Measurements from ENCODE around the gene INO80.
"Not testable (repeated sequence)": the region's sequence is repeated elsewhere in the genome, so short reads cannot be mapped to it uniquely, and the experiment has no call there.

The INO80 gene

DNA sequence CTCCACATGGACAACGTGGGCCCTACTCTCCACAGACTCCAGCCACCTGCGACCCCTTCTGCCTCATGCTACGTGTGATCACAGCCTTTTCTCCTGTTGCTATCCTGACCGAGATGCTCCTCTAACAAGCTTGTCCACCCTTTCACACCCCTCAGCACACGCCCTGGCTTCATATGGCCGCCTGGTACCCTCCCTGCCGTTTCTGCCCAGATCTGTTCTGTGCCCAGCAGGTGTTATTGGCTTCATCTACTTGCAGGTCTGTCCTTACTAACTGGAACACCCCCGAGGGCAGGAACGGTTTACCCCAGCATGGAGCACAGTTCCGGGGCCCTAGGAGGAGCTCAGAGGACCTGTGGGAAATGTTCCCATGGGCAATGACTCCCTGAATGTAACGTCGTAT is 152.9 kb downstream of the INO80 start:
- no peaks in the 10 kb centered on the region for H3K79me2 ChIP-seq (ENCODE audit: low read length)
- no peaks in the 10 kb centered on the region for H3K27me3 ChIP-seq (ENCODE audit: low read depth, low read length)
- H3K4me3 ChIP-seq (ENCODE audit: low read length) = no peak overlapping the region
- H3K4me2 ChIP-seq (ENCODE audit: low read length) = no peak overlapping the region
- no peak overlapping the region for H3K27ac ChIP-seq (ENCODE audit: low read length)
- no peaks in the 10 kb centered on the region for H3K36me3 ChIP-seq (replicated peaks; ENCODE audit: low read depth, low read length)
- H2AFZ ChIP-seq (ENCODE audit: low read depth, low read length) = no peak overlapping the region
- H3K9ac ChIP-seq (ENCODE audit: low read length) = no peak overlapping the region
- H3K4me1 ChIP-seq (ENCODE audit: low read length) = no peaks in the 10 kb centered on the region
- no peaks in the 10 kb centered on the region for H4K20me1 ChIP-seq (ENCODE audit: insufficient read depth, low read length)
- no peaks in the 10 kb centered on the region for H3K9me3 ChIP-seq (ENCODE audit: insufficient read depth, low read length)
- TF ChIP-seq, protein P1, sequence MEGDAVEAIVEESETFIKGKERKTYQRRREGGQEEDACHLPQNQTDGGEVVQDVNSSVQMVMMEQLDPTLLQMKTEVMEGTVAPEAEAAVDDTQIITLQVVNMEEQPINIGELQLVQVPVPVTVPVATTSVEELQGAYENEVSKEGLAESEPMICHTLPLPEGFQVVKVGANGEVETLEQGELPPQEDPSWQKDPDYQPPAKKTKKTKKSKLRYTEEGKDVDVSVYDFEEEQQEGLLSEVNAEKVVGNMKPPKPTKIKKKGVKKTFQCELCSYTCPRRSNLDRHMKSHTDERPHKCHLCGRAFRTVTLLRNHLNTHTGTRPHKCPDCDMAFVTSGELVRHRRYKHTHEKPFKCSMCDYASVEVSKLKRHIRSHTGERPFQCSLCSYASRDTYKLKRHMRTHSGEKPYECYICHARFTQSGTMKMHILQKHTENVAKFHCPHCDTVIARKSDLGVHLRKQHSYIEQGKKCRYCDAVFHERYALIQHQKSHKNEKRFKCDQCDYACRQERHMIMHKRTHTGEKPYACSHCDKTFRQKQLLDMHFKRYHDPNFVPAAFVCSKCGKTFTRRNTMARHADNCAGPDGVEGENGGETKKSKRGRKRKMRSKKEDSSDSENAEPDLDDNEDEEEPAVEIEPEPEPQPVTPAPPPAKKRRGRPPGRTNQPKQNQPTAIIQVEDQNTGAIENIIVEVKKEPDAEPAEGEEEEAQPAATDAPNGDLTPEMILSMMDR (IDR thresholded peaks at IDR 0.05; ENCODE audit: low read depth, low read length) = no peak
- TF ChIP-seq EZH2phosphoT487 (IDR thresholded peaks at IDR 0.05; ENCODE audit: low read depth) = no peak

DNA sequence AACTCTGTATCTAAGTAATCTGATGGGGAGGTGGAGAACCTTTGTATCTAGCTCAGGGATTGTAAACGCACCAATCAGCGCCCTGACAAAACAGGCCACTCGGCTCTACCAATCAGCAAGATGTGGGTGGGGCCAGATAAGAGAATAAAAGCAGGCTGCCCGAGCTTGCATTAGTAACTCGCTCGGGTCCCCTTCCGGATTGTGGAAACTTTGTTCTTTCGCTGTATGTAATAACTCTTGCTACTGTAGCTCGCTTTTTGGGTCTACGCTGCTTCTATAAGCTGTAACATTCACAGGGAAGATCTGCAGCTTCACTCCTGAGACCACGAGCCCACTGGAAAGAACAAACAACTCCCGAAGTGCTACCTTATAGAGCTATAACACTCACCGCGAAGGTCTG is 153.8 kb downstream of the INO80 start:
- not testable (repeated sequence) for H4K20me1 ChIP-seq (ENCODE audit: insufficient read depth, low read length); H3K4me3 ChIP-seq (ENCODE audit: low read length); H3K4me2 ChIP-seq (ENCODE audit: low read length); H3K27me3 ChIP-seq (ENCODE audit: low read depth, low read length); H3K36me3 ChIP-seq (replicated peaks; ENCODE audit: low read depth, low read length); H2AFZ ChIP-seq (ENCODE audit: low read depth, low read length); H3K9me3 ChIP-seq (ENCODE audit: insufficient read depth, low read length); H3K27ac ChIP-seq (ENCODE audit: low read length); H3K79me2 ChIP-seq (ENCODE audit: low read length); H3K4me1 ChIP-seq (ENCODE audit: low read length); H3K9ac ChIP-seq (ENCODE audit: low read length)

DNA sequence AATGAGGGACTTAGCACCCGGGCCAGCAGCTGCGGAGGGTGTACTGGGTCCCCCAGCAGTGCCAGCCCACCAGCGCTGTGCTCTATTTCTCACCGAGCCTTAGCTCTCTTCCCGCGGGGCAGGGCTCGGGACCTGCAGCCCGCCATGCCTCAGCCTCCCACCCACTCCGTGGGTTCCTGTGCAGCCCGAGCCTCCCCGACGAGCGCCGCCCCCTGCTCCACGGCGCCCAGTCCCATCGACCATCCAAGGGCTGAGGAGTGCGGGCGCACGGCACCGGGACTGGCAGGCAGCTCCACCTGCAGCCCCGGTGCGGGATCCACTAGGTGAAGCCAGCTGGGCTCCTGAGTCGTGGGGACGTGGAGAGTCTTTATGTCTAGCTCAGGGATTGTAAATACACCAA is 154.3 kb downstream of the INO80 start:
- H3K4me2 ChIP-seq (ENCODE audit: low read length); H3K27ac ChIP-seq (ENCODE audit: low read length); H3K4me1 ChIP-seq (ENCODE audit: low read length); H3K36me3 ChIP-seq (replicated peaks; ENCODE audit: low read depth, low read length); H3K9ac ChIP-seq (ENCODE audit: low read length); H3K27me3 ChIP-seq (ENCODE audit: low read depth, low read length); H3K79me2 ChIP-seq (ENCODE audit: low read length); H4K20me1 ChIP-seq (ENCODE audit: insufficient read depth, low read length); H3K9me3 ChIP-seq (ENCODE audit: insufficient read depth, low read length); H3K4me3 ChIP-seq (ENCODE audit: low read length); H2AFZ ChIP-seq (ENCODE audit: low read depth, low read length): not testable (repeated sequence)

DNA sequence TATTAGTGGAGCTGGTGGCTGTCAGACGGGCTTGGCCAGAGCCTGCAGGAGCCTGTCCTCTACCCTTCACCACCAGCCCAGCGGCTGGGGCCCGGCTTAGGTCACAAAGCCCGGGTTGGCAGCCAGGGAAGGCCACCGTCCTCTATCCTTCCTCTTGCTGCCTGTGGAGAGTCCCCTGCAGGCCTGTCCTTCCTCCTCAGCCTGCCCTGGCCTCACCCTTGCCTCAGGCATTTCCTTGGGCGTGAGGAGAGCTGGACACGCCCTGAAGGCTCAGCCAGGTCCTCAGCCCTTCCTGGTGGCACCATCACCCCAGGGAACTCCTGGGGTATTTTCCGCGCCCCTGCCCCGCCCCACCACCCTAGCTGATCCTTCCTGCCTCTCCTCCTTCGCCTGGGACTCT is 155.2 kb downstream of the INO80 start:
- Histone ChIP-seq H3K4me1 (ENCODE audit: low read length) (no peaks in the 10 kb centered on the region), H3K9ac (ENCODE audit: low read length) (no peak overlapping the region), H3K4me2 (ENCODE audit: low read length) (no peak overlapping the region), H3K27me3 (ENCODE audit: low read depth, low read length) (no peaks in the 10 kb centered on the region), H3K36me3 (replicated peaks; ENCODE audit: low read depth, low read length) (no peaks in the 10 kb centered on the region), H3K27ac (ENCODE audit: low read length) (no peak overlapping the region), H3K9me3 (ENCODE audit: insufficient read depth, low read length) (no peaks in the 10 kb centered on the region), H3K79me2 (ENCODE audit: low read length) (no peaks in the 10 kb centered on the region), H2AFZ (ENCODE audit: low read depth, low read length) (no peak overlapping the region), H4K20me1 (ENCODE audit: insufficient read depth, low read length) (no peaks in the 10 kb centered on the region), H3K4me3 (ENCODE audit: low read length) (no peak overlapping the region)
- TF ChIP-seq EZH2phosphoT487 (IDR thresholded peaks at IDR 0.05; ENCODE audit: low read depth) = no peak
- TF ChIP-seq, protein P1 (IDR thresholded peaks at IDR 0.05; ENCODE audit: low read depth, low read length) = no peak

DNA sequence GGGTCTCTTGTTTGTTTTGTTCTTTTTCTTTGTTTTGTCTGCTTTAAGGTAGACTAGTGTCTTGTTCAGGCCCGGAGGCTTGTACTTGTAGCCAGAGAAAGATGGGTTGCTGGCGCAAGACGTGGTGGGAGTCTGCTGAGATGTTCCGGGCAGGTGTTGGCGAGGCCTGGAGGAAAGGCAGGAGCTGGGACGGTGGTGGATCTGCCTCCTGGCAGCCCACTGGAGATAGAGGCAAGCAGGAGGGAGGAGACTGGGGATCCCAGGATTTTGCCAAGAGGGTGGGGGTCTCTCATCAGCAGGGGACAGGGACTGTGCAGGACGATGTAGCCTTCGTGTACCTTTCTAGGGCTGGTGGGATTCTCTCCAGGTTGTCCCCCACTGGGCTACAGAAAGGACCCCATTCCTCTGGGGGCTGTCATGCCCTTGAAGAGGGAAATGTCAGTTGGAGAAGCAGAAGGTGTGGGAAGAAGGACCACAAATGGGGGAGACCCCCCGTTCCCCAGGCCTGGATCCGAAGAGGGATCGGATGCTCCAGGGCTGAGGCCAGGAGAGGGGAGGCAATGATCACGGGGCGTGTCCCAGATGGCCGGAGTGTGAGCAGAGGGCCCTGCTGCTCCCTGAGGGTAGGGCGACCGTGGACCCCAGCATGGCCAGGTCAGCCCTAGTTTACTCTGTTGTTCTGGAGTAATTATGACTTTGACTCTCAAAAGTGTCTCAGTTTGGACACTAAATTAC is 155.8 kb downstream of the INO80 start:
- Histone ChIP-seq H3K4me2 (ENCODE audit: low read length) (no peak overlapping the region), H3K4me1 (ENCODE audit: low read length) (no peaks in the 10 kb centered on the region), H3K36me3 (replicated peaks; ENCODE audit: low read depth, low read length) (peaks cover 3% of the 10 kb centered on the region), H3K27me3 (ENCODE audit: low read depth, low read length) (no peaks in the 10 kb centered on the region), H3K9me3 (ENCODE audit: insufficient read depth, low read length) (no peaks in the 10 kb centered on the region), H3K4me3 (ENCODE audit: low read length) (no peak overlapping the region), H3K27ac (ENCODE audit: low read length) (no peak overlapping the region), H3K9ac (ENCODE audit: low read length) (no peak overlapping the region), H3K79me2 (ENCODE audit: low read length) (no peaks in the 10 kb centered on the region), H4K20me1 (ENCODE audit: insufficient read depth, low read length) (no peaks in the 10 kb centered on the region), H2AFZ (ENCODE audit: low read depth, low read length) (no peak overlapping the region)
- TF ChIP-seq, protein P1 (IDR thresholded peaks at IDR 0.05; ENCODE audit: low read depth, low read length) = no peak
- no peak for TF ChIP-seq EZH2phosphoT487 (IDR thresholded peaks at IDR 0.05; ENCODE audit: low read depth)
